K562 (cell line): ENCODE measurements around the gene ZNF81.

Experiments
- HCFC1 ChIP-seq: IDR thresholded peaks from 2 replicates; pipeline ENCODE4 v1.6.1; 2012; ENCODE audit warnings: low read depth, low read length, improper control_type of control experiment
- MTA3 ChIP-seq: fragments of 450-650 bp; formaldehyde crosslinking; IDR thresholded peaks from 2 replicates; pipeline ENCODE4 v1.6.1; 2017; ENCODE audit warnings: mild to moderate bottlenecking, borderline replicate concordance
- XRCC3 ChIP-seq: fragments of 450-650 bp; IDR thresholded peaks from 2 replicates; pipeline ENCODE4 v1.6.1; 2017; ENCODE audit warnings: mild to moderate bottlenecking, moderate library complexity
- YY1 ChIP-seq, 3 experiments: IDR thresholded peaks; 2 replicates each; pipeline ENCODE4 v1.6.1; 2011; ENCODE audit warnings: low read length in 2 of 3, mild to moderate bottlenecking in 2 of 3, moderate library complexity in 2 of 3, borderline replicate concordance in 1 of 3, control low read depth in 1 of 3, low read depth in 1 of 3; ENCODE audit not compliant: insufficient read depth in 3 of 3, insufficient replicate concordance in 2 of 3, control insufficient read depth in 1 of 3, insufficient read length in 1 of 3; ENCODE audit errors: extremely low read depth in 1 of 3
- ZNF12 ChIP-seq: sonication (generic); formaldehyde crosslinking; IDR thresholded peaks from 2 replicates; pipeline ENCODE4 v1.4.0; 2020; ENCODE audit warnings: mild to moderate bottlenecking, missing genetic modification reagents

DNA sequence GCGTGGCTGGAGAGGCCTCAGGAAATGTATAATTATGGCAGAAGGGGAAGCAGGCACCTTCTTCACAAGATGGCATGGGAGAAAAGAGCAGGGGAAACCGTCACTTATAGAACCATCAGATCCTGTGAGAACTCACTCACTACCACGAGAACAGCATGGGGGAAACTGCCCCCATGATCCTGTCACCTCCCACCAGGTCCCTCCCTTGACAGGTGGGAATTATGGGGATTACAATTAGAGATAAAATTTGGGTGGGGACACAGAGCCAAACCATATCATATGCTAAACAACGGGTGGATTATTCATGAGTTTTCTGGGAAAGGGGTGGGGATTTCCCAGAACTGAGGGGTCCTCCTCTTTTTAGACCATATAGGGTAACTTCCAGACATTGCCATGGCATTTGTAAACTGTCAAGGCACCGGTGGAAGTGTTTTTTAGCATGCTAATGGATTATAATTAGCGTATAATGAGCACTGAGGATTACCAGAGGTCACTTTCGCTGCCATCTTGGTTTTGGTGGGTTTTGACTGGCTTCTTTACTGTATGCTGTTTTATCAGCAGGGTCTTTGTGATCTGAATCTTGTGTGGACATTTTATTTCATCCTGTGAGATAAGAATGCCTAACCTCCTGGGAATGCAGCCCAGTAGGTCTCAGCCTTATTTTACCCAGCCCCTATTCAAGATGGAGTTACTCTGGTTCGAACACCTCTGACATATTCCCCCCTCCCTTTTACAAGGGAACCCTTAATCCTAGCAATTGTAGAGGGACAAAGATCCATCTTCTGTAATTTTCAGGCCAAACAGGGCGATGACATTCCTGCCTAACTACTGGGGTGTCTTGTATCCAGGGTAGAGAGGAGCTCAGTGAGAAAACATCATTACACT lies 27.6 kb upstream of the ZNF81 start:
- TF ChIP-seq MTA3 (no peak), ZNF12 (CRISPR knock-in tag) (no peak), YY1 (IDR thresholded peaks at IDR 0.05; ENCODE audit: borderline replicate concordance in 1 of 3, control insufficient read depth in 1 of 3, extremely low read depth in 1 of 3, insufficient read depth in 3 of 3, insufficient read length in 1 of 3, insufficient replicate concordance in 2 of 3, low read depth in 1 of 3, low read length in 2 of 3) (no peak), XRCC3 (no peak), HCFC1 (no peak)
